HEK293 (cell line): Measurements from ENCODE around the gene SPANXN3.

ENCODE experiments used
- CTCF ChIA-PET: fragments of 350-600 bp; formaldehyde crosslinking; extraction: SDS; loops from one replicate; lab custom pipeline; 2021; ENCODE audit warnings: antibody characterized with exemption; lab: Yijun Ruan, JAX
- POLR2A ChIA-PET: fragments of 300-600 bp; formaldehyde crosslinking; extraction: SDS; loops from one replicate; lab custom pipeline; 2020; ENCODE audit warnings: antibody characterized with exemption, inconsistent platforms; lab: Yijun Ruan, JAX
- H3K27ac ChIP-seq: fragments of 200-500 bp; sonication (Bioruptor generic); 2 replicates; pipeline ENCODE4 v1.5.1; 2014; ENCODE audit warnings: low read depth, low read length, control low read depth, inconsistent platforms; ENCODE audit errors: extremely low read depth
- H3K36me3 ChIP-seq, 2 experiments: fragments of 200-500 bp in 1 of 2; sonication (Bioruptor generic) in 1 of 2; 1 replicate in 1 of 2; 2 replicates in 1 of 2; pipeline ENCODE4 v1.5.1; 2014 to 2017; ENCODE audit warnings: inconsistent platforms in 2 of 2, low read length in 2 of 2; ENCODE audit not compliant: control insufficient read depth in 2 of 2, insufficient read depth in 1 of 2
- H3K4me1 ChIP-seq: fragments of 200-500 bp; sonication (Bioruptor generic); 2 replicates; pipeline ENCODE4 v1.5.1; 2014; ENCODE audit warnings: mild to moderate bottlenecking, low read length, inconsistent platforms; ENCODE audit not compliant: control insufficient read depth, insufficient read depth
- H3K4me3 ChIP-seq: 2 replicates; pipeline ENCODE4 v1.5.1; 2011; ENCODE audit warnings: low read depth, mild to moderate bottlenecking, control low read depth, low read length, moderate library complexity
- H3K9me3 ChIP-seq: fragments of 200-500 bp; sonication (Bioruptor generic); 2 replicates; pipeline ENCODE4 v1.5.1; 2014; ENCODE audit warnings: low read depth, low read length, inconsistent platforms; ENCODE audit not compliant: control insufficient read depth, insufficient read depth
- BCL11A ChIP-seq: fragments of 450-650 bp; formaldehyde crosslinking; IDR thresholded peaks from 2 replicates; pipeline ENCODE4 v1.5.1; 2016; ENCODE audit warnings: low read depth, missing biosample characterization, missing genetic modification characterization
- BCL11B ChIP-seq: fragments of 450-650 bp; formaldehyde crosslinking; IDR thresholded peaks from 2 replicates; pipeline ENCODE4 v1.5.1; 2016; ENCODE audit warnings: low read depth, missing biosample characterization, missing genetic modification characterization
- KLF7 ChIP-seq: fragments of 450-650 bp; formaldehyde crosslinking; IDR thresholded peaks from 2 replicates; pipeline ENCODE4 v1.5.1; 2016; ENCODE audit warnings: missing biosample characterization, missing genetic modification characterization, borderline replicate concordance
- MYNN ChIP-seq: fragments of 450-650 bp; formaldehyde crosslinking; IDR thresholded peaks from 2 replicates; pipeline ENCODE4 v1.5.1; 2016; ENCODE audit warnings: missing biosample characterization, missing genetic modification characterization, borderline replicate concordance
- RBAK ChIP-seq: fragments of 450-650 bp; formaldehyde crosslinking; IDR thresholded peaks from 2 replicates; pipeline ENCODE4 v1.5.1; 2016; ENCODE audit warnings: missing biosample characterization, missing genetic modification characterization
- YY1 ChIP-seq: fragments of 450-650 bp; formaldehyde crosslinking; IDR thresholded peaks from 2 replicates; pipeline ENCODE4 v1.5.1; 2018; ENCODE audit warnings: missing biosample characterization, missing genetic modification characterization
- ZBTB7A ChIP-seq: fragments of 450-650 bp; formaldehyde crosslinking; IDR thresholded peaks from 2 replicates; pipeline ENCODE4 v1.5.1; 2016; ENCODE audit warnings: low read depth, missing biosample characterization, missing genetic modification characterization
- ZBTB8A ChIP-seq: fragments of 450-650 bp; formaldehyde crosslinking; IDR thresholded peaks from 2 replicates; pipeline ENCODE4 v1.5.1; 2016; ENCODE audit warnings: missing biosample characterization, missing genetic modification characterization
- ZNF184 ChIP-seq: fragments of 450-650 bp; IDR thresholded peaks from 2 replicates; pipeline ENCODE4 v1.5.1; 2018; ENCODE audit warnings: missing biosample characterization, mild to moderate bottlenecking, missing genetic modification characterization
- ZNF19 ChIP-seq: fragments of 450-650 bp; formaldehyde crosslinking; IDR thresholded peaks from 2 replicates; pipeline ENCODE4; 2016; ENCODE audit warnings: missing biosample characterization, missing genetic modification characterization, low read depth
- ZNF211 ChIP-seq: fragments of 450-650 bp; formaldehyde crosslinking; IDR thresholded peaks from 2 replicates; pipeline ENCODE4 v1.5.1; 2016; ENCODE audit warnings: low read depth, missing biosample characterization, missing genetic modification characterization
- ZNF560 ChIP-seq: fragments of 450-650 bp; formaldehyde crosslinking; IDR thresholded peaks from 2 replicates; pipeline ENCODE4 v1.5.1; 2017; ENCODE audit warnings: missing biosample characterization, missing genetic modification characterization, borderline replicate concordance
- ZNF561 ChIP-seq: fragments of 450-650 bp; IDR thresholded peaks from 2 replicates; pipeline ENCODE4 v1.5.1; 2018; ENCODE audit warnings: missing biosample characterization, missing genetic modification characterization, borderline replicate concordance
- ZNF768 ChIP-seq: fragments of 450-650 bp; formaldehyde crosslinking; IDR thresholded peaks from 2 replicates; pipeline ENCODE4 v1.5.1; 2018; ENCODE audit warnings: missing biosample characterization, mild to moderate bottlenecking, missing genetic modification characterization
- TF ChIP-seq, protein P1 (sequence below): fragments of 450-650 bp; formaldehyde crosslinking; IDR thresholded peaks from 2 replicates; pipeline ENCODE4 v1.5.1; 2016; ENCODE audit warnings: missing biosample characterization, missing genetic modification characterization
- TF ChIP-seq, protein P2 (sequence below): fragments of 450-650 bp; formaldehyde crosslinking; IDR thresholded peaks from 2 replicates; pipeline ENCODE4 v1.5.1; 2016; ENCODE audit warnings: missing biosample characterization, missing genetic modification characterization

SPANXN3 gene

DNA sequence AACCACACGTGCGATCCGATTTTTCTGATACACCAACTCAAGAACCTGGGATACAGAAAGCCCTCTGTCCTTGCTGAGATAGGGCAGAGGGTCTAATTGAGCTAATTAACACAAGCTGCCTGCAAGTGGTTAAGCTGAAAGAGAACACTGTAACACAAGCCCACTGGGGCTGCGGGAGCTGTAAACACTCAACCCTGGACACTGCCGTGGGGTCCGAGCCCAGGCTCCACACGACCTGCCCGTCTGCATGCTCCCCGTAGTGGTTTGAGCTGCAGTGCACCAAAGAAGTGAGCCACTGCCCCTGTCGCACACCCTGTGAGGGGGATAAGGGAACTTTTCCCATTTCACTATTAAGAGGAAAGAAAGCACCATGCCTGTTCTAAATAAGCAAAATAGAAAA, 54.6 kb downstream of the SPANXN3 start:
- Histone ChIP-seq H3K36me3 (no peaks in the 10 kb centered on the region), H3K4me3 (no peak overlapping the region), H3K9me3 (no peaks in the 10 kb centered on the region; the same call in 1 of the 2 replicates), H3K27ac (no peak overlapping the region), H3K4me1 (no peaks in the 10 kb centered on the region)
- no peak for TF ChIP-seq YY1 (tag by site-specific recombination)
- no peak for TF ChIP-seq ZNF19 (tag by site-specific recombination)
- TF ChIP-seq, protein P1, sequence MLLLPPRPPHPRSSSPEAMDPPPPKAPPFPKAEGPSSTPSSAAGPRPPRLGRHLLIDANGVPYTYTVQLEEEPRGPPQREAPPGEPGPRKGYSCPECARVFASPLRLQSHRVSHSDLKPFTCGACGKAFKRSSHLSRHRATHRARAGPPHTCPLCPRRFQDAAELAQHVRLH (tag by site-specific recombination), result no peak
- no peak for TF ChIP-seq ZNF768 (tag by site-specific recombination)
- no peak for TF ChIP-seq ZNF561 (tag by site-specific recombination)
- no peak for TF ChIP-seq MYNN (tag by site-specific recombination)
- TF ChIP-seq BCL11B (tag by site-specific recombination), result no peak
- TF ChIP-seq, protein P2, sequence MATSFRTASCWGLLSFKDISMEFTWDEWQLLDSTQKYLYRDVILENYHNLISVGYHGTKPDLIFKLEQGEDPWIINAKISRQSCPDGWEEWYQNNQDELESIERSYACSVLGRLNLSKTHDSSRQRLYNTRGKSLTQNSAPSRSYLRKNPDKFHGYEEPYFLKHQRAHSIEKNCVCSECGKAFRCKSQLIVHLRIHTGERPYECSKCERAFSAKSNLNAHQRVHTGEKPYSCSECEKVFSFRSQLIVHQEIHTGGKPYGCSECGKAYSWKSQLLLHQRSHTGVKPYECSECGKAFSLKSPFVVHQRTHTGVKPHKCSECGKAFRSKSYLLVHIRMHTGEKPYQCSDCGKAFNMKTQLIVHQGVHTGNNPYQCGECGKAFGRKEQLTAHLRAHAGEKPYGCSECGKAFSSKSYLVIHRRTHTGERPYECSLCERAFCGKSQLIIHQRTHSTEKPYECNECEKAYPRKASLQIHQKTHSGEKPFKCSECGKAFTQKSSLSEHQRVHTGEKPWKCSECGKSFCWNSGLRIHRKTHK (tag by site-specific recombination), result no peak
- TF ChIP-seq ZNF184 (tag by site-specific recombination), result no peak
- TF ChIP-seq ZBTB7A (tag by site-specific recombination), result no peak
- CTCF ChIA-PET, result no interaction called here
- POLR2A ChIA-PET, result no interaction called here

DNA sequence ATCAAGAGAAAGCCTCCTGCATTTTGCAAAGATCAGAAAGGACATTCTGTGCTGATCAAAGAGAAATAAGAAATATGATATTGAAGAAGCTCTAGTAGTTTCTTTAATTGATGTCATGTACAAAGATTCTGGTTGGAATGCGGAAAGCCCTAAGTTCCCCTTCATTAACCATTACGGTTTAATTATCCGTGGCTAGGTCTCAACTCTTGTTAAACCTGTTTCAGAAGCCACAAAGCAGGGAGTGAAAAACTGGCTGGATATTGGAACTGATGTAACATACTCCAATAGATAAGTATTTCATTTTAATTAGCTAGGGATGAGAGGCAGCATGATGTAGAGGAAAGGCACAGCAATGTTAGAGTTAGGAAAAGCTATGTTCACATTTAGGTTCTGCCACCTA, 55.7 kb downstream of the SPANXN3 start:
- no peaks in the 10 kb centered on the region for H3K4me1 ChIP-seq
- CTCF ChIA-PET, result no interaction called here
- no peak overlapping the region for H3K4me3 ChIP-seq
- no peak for TF ChIP-seq ZBTB8A
- TF ChIP-seq BCL11A, result no peak
- TF ChIP-seq KLF7 (tag by site-specific recombination), result no peak
- no peak for TF ChIP-seq ZNF560 (tag by site-specific recombination)
- TF ChIP-seq ZNF211 (tag by site-specific recombination), result no peak
- no peak for TF ChIP-seq RBAK (tag by site-specific recombination)
- no peaks in the 10 kb centered on the region for H3K36me3 ChIP-seq
- no peaks in the 10 kb centered on the region; the same call in 1 of the 2 replicates for H3K9me3 ChIP-seq
- POLR2A ChIA-PET, result no interaction called here
- H3K27ac ChIP-seq, result no peak overlapping the region
